CD1c-positive myeloid dendritic cell (primary cell): ENCODE data around the gene GFPT1.
"Not testable (repeated sequence)": the region's sequence is repeated elsewhere in the genome, so short reads cannot be mapped to it uniquely, and the experiment has no call there.

ENCODE experiments used
- DNase-seq: peaks from one replicate; pipeline ENCODE4 v3.0.0-alpha.2; 2016; ENCODE audit errors: extremely low spot score

The GFPT1 gene

GRCh38 chr2:69383176-69383812, 3.7 kb downstream of the GFPT1 start:
- DNase-seq: no peak

GRCh38 chr2:69382547-69382946, 4.5 kb downstream of the GFPT1 start:
- no peak for DNase-seq

GRCh38 chr2:69381337-69381737, 5.7 kb downstream of the GFPT1 start:
- DNase-seq: no peak

GRCh38 chr2:69380072-69380917, 6.7 kb downstream of the GFPT1 start:
- no peak for DNase-seq

GRCh38 chr2:69376403-69376802, 10.6 kb downstream of the GFPT1 start:
- no peak for DNase-seq

- DNase-seq: peak; percentile 51
Measured at GRCh38 chr2:69375494-69376353, 11.3 kb downstream of the GFPT1 start.

- no peak for DNase-seq
Measured at GRCh38 chr2:69372767-69373166, 14.3 kb downstream of the GFPT1 start.

GRCh38 chr2:69369802-69370201, 17.2 kb downstream of the GFPT1 start:
- no peak for DNase-seq

- no peak for DNase-seq
Measured at GRCh38 chr2:69368588-69368987, 18.4 kb downstream of the GFPT1 start.

GRCh38 chr2:69359371-69359770, 27.7 kb downstream of the GFPT1 start:
- DNase-seq: no peak

GRCh38 chr2:69358914-69359313, 28.1 kb downstream of the GFPT1 start:
- DNase-seq: no peak

- no peak for DNase-seq
Measured at GRCh38 chr2:69356471-69356870, 30.6 kb downstream of the GFPT1 start.

GRCh38 chr2:69354976-69355375, 32.1 kb downstream of the GFPT1 start:
- not testable (repeated sequence) for DNase-seq

- no peak for DNase-seq
Measured at GRCh38 chr2:69353360-69353759, 33.7 kb downstream of the GFPT1 start.

- no peak for DNase-seq
Measured at GRCh38 chr2:69348781-69349180, 38.2 kb downstream of the GFPT1 start.

- DNase-seq: no peak
Measured at GRCh38 chr2:69345434-69345833, 41.6 kb downstream of the GFPT1 start.

- no peak for DNase-seq
Measured at GRCh38 chr2:69344305-69344704, 42.7 kb downstream of the GFPT1 start.

- no peak for DNase-seq
Measured at GRCh38 chr2:69340101-69340775, 46.8 kb downstream of the GFPT1 start.

- DNase-seq: no peak
Measured at GRCh38 chr2:69335311-69335710, 51.7 kb downstream of the GFPT1 start.

GRCh38 chr2:69333352-69333751, 53.7 kb downstream of the GFPT1 start:
- DNase-seq: no peak

GRCh38 chr2:69330781-69331180, 56.2 kb downstream of the GFPT1 start:
- no peak for DNase-seq

GRCh38 chr2:69322631-69323030, 64.4 kb downstream of the GFPT1 start:
- DNase-seq: no peak
